GM21367 (cell line): ENCODE data around the gene DNAL1.

Experiments used
- ATAC-seq: cut with Tn5 transposase; IDR thresholded peaks from one replicate; pipeline ENCODE4 v1.9.1; 2021; ENCODE audit not compliant: unreplicated experiment

The DNAL1 gene

GRCh38 chr14:73722581-73722980 lies 77.8 kb downstream of the DNAL1 start:
- no peak for ATAC-seq

GRCh38 chr14:73723406-73723796 lies 78.6 kb downstream of the DNAL1 start:
- no peak for ATAC-seq

- no peak for ATAC-seq
Observed at GRCh38 chr14:73723797-73724661, 79.2 kb downstream of the DNAL1 start.

GRCh38 chr14:73724696-73725095 lies 79.9 kb downstream of the DNAL1 start:
- ATAC-seq, result no peak

- no peak for ATAC-seq
Observed at GRCh38 chr14:73725116-73726024, 80.6 kb downstream of the DNAL1 start.

- no peak for ATAC-seq
Observed at GRCh38 chr14:73726025-73726961, 81.5 kb downstream of the DNAL1 start.

- no peak for ATAC-seq
Observed at GRCh38 chr14:73727166-73727565, 82.4 kb downstream of the DNAL1 start.

- ATAC-seq, result no peak
Observed at GRCh38 chr14:73728717-73729330, 84.0 kb downstream of the DNAL1 start.

GRCh38 chr14:73729556-73730265 lies 84.9 kb downstream of the DNAL1 start:
- no peak for ATAC-seq

GRCh38 chr14:73731111-73731510 lies 86.3 kb downstream of the DNAL1 start:
- ATAC-seq, result no peak

GRCh38 chr14:73732006-73732405 lies 87.2 kb downstream of the DNAL1 start:
- ATAC-seq, result no peak

- no peak for ATAC-seq
Observed at GRCh38 chr14:73736842-73737241, 92.1 kb downstream of the DNAL1 start.

- no peak for ATAC-seq
Observed at GRCh38 chr14:73738518-73739173, 93.9 kb downstream of the DNAL1 start.

GRCh38 chr14:73739174-73739898 lies 94.5 kb downstream of the DNAL1 start:
- no peak for ATAC-seq

- no peak for ATAC-seq
Observed at GRCh38 chr14:73739899-73740617, 95.3 kb downstream of the DNAL1 start.

GRCh38 chr14:73740618-73741326 lies 96.0 kb downstream of the DNAL1 start:
- no peak for ATAC-seq

- no peak for ATAC-seq
Observed at GRCh38 chr14:73741386-73741875, 96.6 kb downstream of the DNAL1 start.
